ENCODE measurements around the gene PSMD12. TPM values are rescaled to one million over a fixed set of nuclear protein-coding genes. Genes with fewer than 3 reads are reported as not detected.

The PSMD12 gene

GRCh38 chr17:67290244-67290643 lies 76.1 kb downstream of the PSMD12 start:
- Histone ChIP-seq H3K18ac (ENCODE audit: low read depth in 1 of 2, low read length in 2 of 2) (no peak overlapping the region), H2BK120ac (ENCODE audit: low read depth, low read length) (no peak overlapping the region), H2AFZ (ENCODE audit: low read depth, low read length) (no peak overlapping the region), H3K14ac (ENCODE audit: low read length in 2 of 2) (no peak overlapping the region), H3K23ac (ENCODE audit: low read length in 2 of 2) (no peak overlapping the region), H3K9me3 (ENCODE audit: control insufficient read depth, low read length) (no peaks in the 10 kb centered on the region), H3K9ac (ENCODE audit: low read length) (no peak overlapping the region), H4K91ac (ENCODE audit: low read length) (no peak overlapping the region), H3K4me2 (ENCODE audit: low read length, poor library complexity, severe bottlenecking) (no peak overlapping the region), H3K36me3 (ENCODE audit: control insufficient read depth in 1 of 2, insufficient read depth in 2 of 2, low read depth in 1 of 2, low read length in 2 of 2) (no peaks in the 10 kb centered on the region), H3K4ac (ENCODE audit: low read depth in 1 of 2, low read length in 2 of 2) (no peak overlapping the region), H2BK12ac (ENCODE audit: low read length in 2 of 2) (no peak overlapping the region), H3K27me3 (ENCODE audit: control insufficient read depth in 1 of 2, insufficient read depth in 1 of 2, low read length in 2 of 2) (no peaks in the 10 kb centered on the region), H3K4me1 (ENCODE audit: control insufficient read depth, insufficient read depth, low read depth, low read length) (peaks cover 3% of the 10 kb centered on the region), H2BK5ac (ENCODE audit: low read depth, low read length, poor library complexity, severe bottlenecking) (no peak overlapping the region), H3K79me1 (replicated peaks; ENCODE audit: low read length, poor library complexity, severe bottlenecking) (no peaks in the 10 kb centered on the region), H2AK5ac (ENCODE audit: low read length, severe bottlenecking) (no peak overlapping the region), H3K27ac (ENCODE audit: low read length, poor library complexity, severe bottlenecking) (no peak overlapping the region), H4K8ac (ENCODE audit: low read length) (no peak overlapping the region), H2BK15ac (ENCODE audit: low read depth, poor library complexity, severe bottlenecking) (no peak overlapping the region), H3K4me3 (ENCODE audit: insufficient read depth in 1 of 2, low read depth in 1 of 2, low read length in 2 of 2) (no peak overlapping the region)
- no CpG with 5 or more reads among the region's 3 CpGs for WGBS
- DNase-seq: no peak

GRCh38 chr17:67289181-67289876 lies 77.0 kb downstream of the PSMD12 start:
- no peaks in the 10 kb centered on the region for H3K36me3 ChIP-seq (ENCODE audit: control insufficient read depth in 1 of 2, insufficient read depth in 2 of 2, low read depth in 1 of 2, low read length in 2 of 2)
- no peak overlapping the region for H2AK5ac ChIP-seq (ENCODE audit: low read length, severe bottlenecking)
- H4K91ac ChIP-seq (ENCODE audit: low read length): no peak overlapping the region
- H3K79me1 ChIP-seq (replicated peaks; ENCODE audit: low read length, poor library complexity, severe bottlenecking): no peaks in the 10 kb centered on the region
- no peaks in the 10 kb centered on the region for H3K9me3 ChIP-seq (ENCODE audit: control insufficient read depth, low read length)
- no peak overlapping the region for H2BK12ac ChIP-seq (ENCODE audit: low read length in 2 of 2)
- H2AFZ ChIP-seq (ENCODE audit: low read depth, low read length): no peak overlapping the region
- DNase-seq: no peak
- H3K4me2 ChIP-seq (ENCODE audit: low read length, poor library complexity, severe bottlenecking): no peak overlapping the region
- no peaks in the 10 kb centered on the region for H3K27me3 ChIP-seq (ENCODE audit: control insufficient read depth in 1 of 2, insufficient read depth in 1 of 2, low read length in 2 of 2)
- H3K14ac ChIP-seq (ENCODE audit: low read length in 2 of 2): no peak overlapping the region
- H4K8ac ChIP-seq (ENCODE audit: low read length): no peak overlapping the region
- no peak overlapping the region for H2BK15ac ChIP-seq (ENCODE audit: low read depth, poor library complexity, severe bottlenecking)
- no peak overlapping the region for H3K18ac ChIP-seq (ENCODE audit: low read depth in 1 of 2, low read length in 2 of 2)
- no peak overlapping the region for H3K23ac ChIP-seq (ENCODE audit: low read length in 2 of 2)
- no peak overlapping the region for H3K4ac ChIP-seq (ENCODE audit: low read depth in 1 of 2, low read length in 2 of 2)
- 56% methylated on average over 11 of the region's 14 CpGs for WGBS
- no peak overlapping the region for H2BK5ac ChIP-seq (ENCODE audit: low read depth, low read length, poor library complexity, severe bottlenecking)
- H3K9ac ChIP-seq (ENCODE audit: low read length): peak overlapping the region; percentile 23
- no peak overlapping the region for H3K27ac ChIP-seq (ENCODE audit: low read length, poor library complexity, severe bottlenecking)
- no peak overlapping the region for H2BK120ac ChIP-seq (ENCODE audit: low read depth, low read length)
- peak overlapping the region in 1 of 2 experiments; percentile 54 for H3K4me3 ChIP-seq (ENCODE audit: insufficient read depth in 1 of 2, low read depth in 1 of 2, low read length in 2 of 2)
- peaks cover 3% of the 10 kb centered on the region for H3K4me1 ChIP-seq (ENCODE audit: control insufficient read depth, insufficient read depth, low read depth, low read length)

Small RNAs within 50 kb of the gene (small RNA-seq; reads per million reads assigned to genes)
- not detected for gene RF00019 (ENCODE audit: low read depth)

Data from mesenchymal stem cell (in vitro differentiated cells and primary cell).